Mesenchymal stem cell (in vitro differentiated cells and primary cell): ENCODE data around the gene RNF225.
A peak's percentile ranks its signal among the peaks of the same experiment; 100 is the strongest.

Source experiments
- DNase-seq: peaks from one replicate; pipeline ENCODE4 v3.0.0-alpha.2; 2013
- H2AFZ ChIP-seq: one replicate; pipeline ENCODE4 v1.6.1; 2013; ENCODE audit warnings: low read depth, mild to moderate bottlenecking, control low read depth, inconsistent platforms, low read length, moderate library complexity
- H2AK5ac ChIP-seq: 2 replicates; pipeline ENCODE4 v1.6.1; 2013; ENCODE audit warnings: low read length, moderate library complexity, mild to moderate bottlenecking, inconsistent platforms; ENCODE audit not compliant: severe bottlenecking
- H2BK120ac ChIP-seq: one replicate; pipeline ENCODE4 v1.6.1; 2013; ENCODE audit warnings: low read depth, mild to moderate bottlenecking, inconsistent platforms, low read length, moderate library complexity
- H2BK12ac ChIP-seq, 2 experiments: one replicate each; pipeline ENCODE4 v1.6.1; 2013; ENCODE audit warnings: inconsistent platforms in 2 of 2, low read length in 2 of 2, mild to moderate bottlenecking in 2 of 2, moderate library complexity in 2 of 2, control low read depth in 1 of 2
- H2BK15ac ChIP-seq: one replicate; pipeline ENCODE4 v1.6.1; 2013; ENCODE audit warnings: mild to moderate bottlenecking, low read depth, inconsistent platforms; ENCODE audit not compliant: poor library complexity, severe bottlenecking
- H2BK5ac ChIP-seq: 2 replicates; pipeline ENCODE4 v1.6.1; 2013; ENCODE audit warnings: low read depth, mild to moderate bottlenecking, low read length, control low read depth, inconsistent platforms; ENCODE audit not compliant: poor library complexity, severe bottlenecking
- H3K14ac ChIP-seq, 2 experiments: one replicate each; pipeline ENCODE4 v1.6.1; 2013; ENCODE audit warnings: inconsistent platforms in 2 of 2, low read length in 2 of 2, control low read depth in 1 of 2, mild to moderate bottlenecking in 1 of 2, moderate library complexity in 1 of 2
- H3K18ac ChIP-seq, 2 experiments: one replicate each; pipeline ENCODE4 v1.6.1; 2013; ENCODE audit warnings: inconsistent platforms in 2 of 2, low read length in 2 of 2, control low read depth in 1 of 2, low read depth in 1 of 2, mild to moderate bottlenecking in 1 of 2
- H3K23ac ChIP-seq, 2 experiments: one replicate each; pipeline ENCODE4 v1.6.1; 2013; ENCODE audit warnings: inconsistent platforms in 2 of 2, low read length in 2 of 2, mild to moderate bottlenecking in 2 of 2, moderate library complexity in 2 of 2, control low read depth in 1 of 2
- H3K27ac ChIP-seq: 2 replicates; pipeline ENCODE4 v1.5.1; 2013; ENCODE audit warnings: mild to moderate bottlenecking, moderate library complexity, low read length, control low read depth, inconsistent platforms; ENCODE audit not compliant: poor library complexity, severe bottlenecking
- H3K27me3 ChIP-seq, 2 experiments: 2 replicates each; pipeline versions ENCODE4 v1.6.1 to v1.7.0; 2013; ENCODE audit warnings: low read length in 2 of 2, mild to moderate bottlenecking in 2 of 2, moderate library complexity in 2 of 2, control low read depth in 1 of 2, inconsistent platforms in 1 of 2; ENCODE audit not compliant: control insufficient read depth in 1 of 2, insufficient read depth in 1 of 2
- H3K36me3 ChIP-seq, 2 experiments: 2 replicates each; pipeline versions ENCODE4 v1.6.1 to v1.7.0; 2013; ENCODE audit warnings: low read length in 2 of 2, control low read depth in 1 of 2, inconsistent platforms in 1 of 2, low read depth in 1 of 2, mild to moderate bottlenecking in 1 of 2; ENCODE audit not compliant: insufficient read depth in 2 of 2, control insufficient read depth in 1 of 2
- H3K4ac ChIP-seq, 2 experiments: one replicate each; pipeline ENCODE4 v1.6.1; 2013; ENCODE audit warnings: inconsistent platforms in 2 of 2, low read length in 2 of 2, mild to moderate bottlenecking in 2 of 2, moderate library complexity in 2 of 2, control low read depth in 1 of 2, low read depth in 1 of 2
- H3K4me1 ChIP-seq: 2 replicates; pipeline ENCODE4 v1.6.1; 2013; ENCODE audit warnings: low read depth, low read length, control low read depth; ENCODE audit not compliant: control insufficient read depth, insufficient read depth
- H3K4me2 ChIP-seq: 2 replicates; pipeline ENCODE4 v1.6.1; 2013; ENCODE audit warnings: low read length, mild to moderate bottlenecking, inconsistent platforms; ENCODE audit not compliant: poor library complexity, severe bottlenecking
- H3K4me3 ChIP-seq, 2 experiments: 2 replicates each; pipeline versions ENCODE4 v1.5.1 to v1.7.0; 2013; ENCODE audit warnings: low read length in 2 of 2, mild to moderate bottlenecking in 2 of 2, control low read depth in 1 of 2, low read depth in 1 of 2; ENCODE audit not compliant: insufficient read depth in 1 of 2
- H3K79me1 ChIP-seq: replicated peaks from 2 replicates; pipeline ENCODE4 v1.6.1; 2013; ENCODE audit warnings: mild to moderate bottlenecking, control low read depth, low read length, inconsistent platforms; ENCODE audit not compliant: poor library complexity, severe bottlenecking
- H3K9ac ChIP-seq: 2 replicates; pipeline ENCODE4 v1.7.0; 2013; ENCODE audit warnings: mild to moderate bottlenecking, low read length, moderate library complexity
- H3K9me3 ChIP-seq: 2 replicates; pipeline ENCODE4 v1.7.0; 2013; ENCODE audit warnings: mild to moderate bottlenecking, low read length; ENCODE audit not compliant: control insufficient read depth
- H4K8ac ChIP-seq: one replicate; pipeline ENCODE4 v1.6.1; 2013; ENCODE audit warnings: inconsistent platforms, mild to moderate bottlenecking, low read length, moderate library complexity
- H4K91ac ChIP-seq: one replicate; pipeline ENCODE4 v1.6.1; 2013; ENCODE audit warnings: mild to moderate bottlenecking, low read length, inconsistent platforms
- WGBS: methylation state at CpG from one replicate; pipeline ENCODE4 v1.1.7; 2013; ENCODE audit warnings: mixed read lengths; 5-methylcytosine and 5-hydroxymethylcytosine counted together

The RNF225 gene

GRCh38 chr19:58395979-58396627 lies 647 bp downstream of the RNF225 start:
- 16% methylated on average over 49 of the region's 75 CpGs for WGBS
- Histone ChIP-seq H3K9me3 (no peaks in the 10 kb centered on the region), H2BK12ac (peak overlapping the region in 1 of 2 experiments; percentile 15), H4K8ac (peak overlapping the region; percentile 83), H2BK5ac (no peak overlapping the region), H3K23ac (peak overlapping the region in 1 of 2 experiments; percentile 44), H3K4me1 (peaks cover 20% of the 10 kb centered on the region), H2AFZ (no peak overlapping the region), H3K4me3 (no peak overlapping the region), H3K9ac (no peak overlapping the region), H2BK15ac (no peak overlapping the region), H3K14ac (peak overlapping the region in 1 of 2 experiments; percentile 53), H2AK5ac (no peak overlapping the region), H3K18ac (peak overlapping the region in 1 of 2 experiments; percentile 54), H3K79me1 (peaks cover 12% of the 10 kb centered on the region), H2BK120ac (no peak overlapping the region), H3K27ac (no peak overlapping the region), H3K4ac (peak overlapping the region in 1 of 2 experiments; percentile 13), H3K36me3 (peaks cover 36 to 63% of the 10 kb centered on the region in 2 experiments), H3K27me3 (peaks cover 0 to 8% of the 10 kb centered on the region in 2 experiments), H3K4me2 (no peak overlapping the region), H4K91ac (peak overlapping the region; percentile 28)
- DNase-seq: no peak

GRCh38 chr19:58396691-58397532 lies 1.5 kb downstream of the RNF225 start:
- Histone ChIP-seq H2BK120ac (no peak overlapping the region), H3K4me1 (peaks cover 21% of the 10 kb centered on the region), H3K27me3 (peaks cover 0 to 8% of the 10 kb centered on the region in 2 experiments), H3K9me3 (no peaks in the 10 kb centered on the region), H3K14ac (no peak overlapping the region), H3K36me3 (peaks cover 33 to 56% of the 10 kb centered on the region in 2 experiments), H3K27ac (no peak overlapping the region), H3K18ac (no peak overlapping the region), H2BK5ac (no peak overlapping the region), H3K4me3 (no peak overlapping the region), H4K8ac (peak overlapping the region; percentile 15), H3K4ac (no peak overlapping the region), H3K23ac (no peak overlapping the region), H2BK12ac (no peak overlapping the region), H2BK15ac (no peak overlapping the region), H3K4me2 (no peak overlapping the region), H3K9ac (no peak overlapping the region), H3K79me1 (peaks cover 12% of the 10 kb centered on the region), H4K91ac (no peak overlapping the region), H2AFZ (no peak overlapping the region), H2AK5ac (no peak overlapping the region)
- WGBS: 76% methylated on average over 58 of the region's 58 CpGs
- DNase-seq: no peak

GRCh38 chr19:58397533-58398037 lies 2.1 kb downstream of the RNF225 start:
- 91% methylated on average over 7 of the region's 7 CpGs for WGBS
- no peak overlapping the region for H3K4me2 ChIP-seq
- H4K91ac ChIP-seq: no peak overlapping the region
- peaks cover 24% of the 10 kb centered on the region for H3K4me1 ChIP-seq
- no peak overlapping the region for H3K23ac ChIP-seq
- no peak overlapping the region for H2BK12ac ChIP-seq
- no peaks in the 10 kb centered on the region for H3K9me3 ChIP-seq
- H3K18ac ChIP-seq: no peak overlapping the region
- H3K4me3 ChIP-seq: no peak overlapping the region
- H3K36me3 ChIP-seq: peaks cover 29 to 49% of the 10 kb centered on the region in 2 experiments
- H2AFZ ChIP-seq: no peak overlapping the region
- H2AK5ac ChIP-seq: no peak overlapping the region
- no peak overlapping the region for H3K9ac ChIP-seq
- no peak overlapping the region for H4K8ac ChIP-seq
- H3K27ac ChIP-seq: no peak overlapping the region
- DNase-seq: no peak
- no peak overlapping the region for H3K4ac ChIP-seq
- no peak overlapping the region for H2BK5ac ChIP-seq
- H2BK120ac ChIP-seq: no peak overlapping the region
- peaks cover 13% of the 10 kb centered on the region for H3K79me1 ChIP-seq
- no peak overlapping the region for H3K14ac ChIP-seq
- H3K27me3 ChIP-seq: peaks cover 0 to 8% of the 10 kb centered on the region in 2 experiments
- no peak overlapping the region for H2BK15ac ChIP-seq

GRCh38 chr19:58398087-58398486 lies 2.6 kb downstream of the RNF225 start:
- Histone ChIP-seq H2BK5ac (no peak overlapping the region), H4K8ac (no peak overlapping the region), H3K18ac (no peak overlapping the region), H4K91ac (no peak overlapping the region), H2BK120ac (no peak overlapping the region), H3K79me1 (peaks cover 11% of the 10 kb centered on the region), H3K4me3 (no peak overlapping the region), H3K4me2 (no peak overlapping the region), H2BK15ac (no peak overlapping the region), H3K27me3 (peaks cover 0 to 8% of the 10 kb centered on the region in 2 experiments), H2AK5ac (no peak overlapping the region), H3K9me3 (no peaks in the 10 kb centered on the region), H3K4ac (no peak overlapping the region), H2BK12ac (no peak overlapping the region), H3K27ac (no peak overlapping the region), H3K9ac (no peak overlapping the region), H3K14ac (no peak overlapping the region), H2AFZ (no peak overlapping the region), H3K36me3 (peaks cover 24 to 44% of the 10 kb centered on the region in 2 experiments), H3K23ac (no peak overlapping the region), H3K4me1 (peaks cover 24% of the 10 kb centered on the region)
- WGBS: 96% methylated on average over 4 of the region's 4 CpGs
- no peak for DNase-seq
